CD4-positive, alpha-beta memory T cell (primary cell): ENCODE measurements around the gene SLC38A2. TPM values are rescaled to one million over a fixed set of nuclear protein-coding genes. Genes with fewer than 3 reads are reported as not detected.

ENCODE experiments used
- CTCF ChIA-PET: fragments of 350-600 bp; sonication (Branson Sonifier 250); formaldehyde crosslinking; loops from one replicate; lab custom pipeline; 2021; ENCODE audit warnings: inconsistent platforms; ENCODE audit not compliant: partially characterized antibody; lab: Charles Lee
- POLR2A ChIA-PET: fragments of 350-600 bp; sonication (Branson Sonifier 250); formaldehyde crosslinking; loops from one replicate; lab custom pipeline; 2021; ENCODE audit not compliant: partially characterized antibody; lab: Charles Lee
- DNase-seq, 5 donors: peaks; one replicate each; pipeline versions ENCODE4 v3.0.0 to v3.0.0-alpha.2; 2020 to 2022; ENCODE audit warnings: mixed read lengths in 1 of 5
- H3K27ac ChIP-seq: one replicate; pipeline ENCODE4 v1.7.0; 2013; ENCODE audit warnings: low read depth, low read length
- H3K27me3 ChIP-seq: 2 replicates; pipeline ENCODE4 v1.7.0; 2013; ENCODE audit warnings: mild to moderate bottlenecking, low read length, moderate library complexity; ENCODE audit not compliant: insufficient read depth
- H3K36me3 ChIP-seq: 2 replicates; pipeline ENCODE4 v1.7.0; 2013; ENCODE audit warnings: mild to moderate bottlenecking, low read length, moderate library complexity; ENCODE audit not compliant: insufficient read depth
- H3K4me1 ChIP-seq: 2 replicates; pipeline ENCODE4 v1.7.0; 2013; ENCODE audit warnings: mild to moderate bottlenecking, low read length, moderate library complexity; ENCODE audit not compliant: insufficient read depth
- H3K4me3 ChIP-seq, 2 donors: one replicate each; pipeline ENCODE4 v1.7.0; 2013; ENCODE audit warnings: low read length in 2 of 2, mild to moderate bottlenecking in 1 of 2
- H3K9me3 ChIP-seq, 2 donors: one replicate each; pipeline ENCODE4 v1.7.0; 2013; ENCODE audit warnings: low read length in 2 of 2, control low read depth in 1 of 2; ENCODE audit not compliant: control insufficient read depth in 1 of 2
- H3K27ac Mint-ChIP-seq, 7 donors: one replicate each; pipeline ENCODE4 v1.8.0; 2020 to 2021; ENCODE audit warnings: mixed read lengths in 7 of 7, mild to moderate bottlenecking in 6 of 7, inconsistent platforms in 3 of 7, moderate library complexity in 3 of 7
- H3K27me3 Mint-ChIP-seq, 2 donors: one replicate each; pipeline ENCODE4 v1.8.0; 2020 to 2021; ENCODE audit warnings: mixed read lengths in 2 of 2
- H3K36me3 Mint-ChIP-seq, 2 donors: one replicate each; pipeline ENCODE4 v1.8.0; 2020 to 2021; ENCODE audit warnings: mixed read lengths in 2 of 2, inconsistent platforms in 1 of 2, mild to moderate bottlenecking in 1 of 2
- H3K4me1 Mint-ChIP-seq, 4 donors: one replicate each; pipeline ENCODE4 v1.8.0; 2020 to 2021; ENCODE audit warnings: mixed read lengths in 4 of 4, mild to moderate bottlenecking in 1 of 4
- H3K4me3 Mint-ChIP-seq, 8 donors: one replicate each; pipeline ENCODE4 v1.8.0; 2020 to 2021; ENCODE audit warnings: mixed read lengths in 8 of 8, mild to moderate bottlenecking in 7 of 8, moderate library complexity in 6 of 8, inconsistent platforms in 3 of 8
- H3K9me3 Mint-ChIP-seq, 8 donors: one replicate each; pipeline ENCODE4 v1.8.0; 2020 to 2021; ENCODE audit warnings: mixed read lengths in 8 of 8, mild to moderate bottlenecking in 5 of 8, inconsistent platforms in 3 of 8, moderate library complexity in 1 of 8
- intact Hi-C: fragments of 100-400 bp; cut with micrococcal nuclease; formaldehyde crosslinking; loops from one replicate; pipeline ENCODE4 v1.15.1; 2023
- polyA plus RNA-seq, 2 donors: library from polyadenylated mRNA; unstranded; fragments of 300-500 nt; fragmentation: Illumina TruSeq; gene quantifications; one replicate each; pipeline ENCODE4 v1.2.3, GENCODE V29; 2021
- total RNA-seq, 2 experiments: library from RNA; stranded (reverse); gene quantifications; one replicate each; pipeline ENCODE4 v1.2.3, GENCODE V29; 2021

The SLC38A2 gene
- total and polyA plus RNA-seq, 4 experiments from 2014 or later: 46.8 to 208 (median 137) TPM

DNA sequence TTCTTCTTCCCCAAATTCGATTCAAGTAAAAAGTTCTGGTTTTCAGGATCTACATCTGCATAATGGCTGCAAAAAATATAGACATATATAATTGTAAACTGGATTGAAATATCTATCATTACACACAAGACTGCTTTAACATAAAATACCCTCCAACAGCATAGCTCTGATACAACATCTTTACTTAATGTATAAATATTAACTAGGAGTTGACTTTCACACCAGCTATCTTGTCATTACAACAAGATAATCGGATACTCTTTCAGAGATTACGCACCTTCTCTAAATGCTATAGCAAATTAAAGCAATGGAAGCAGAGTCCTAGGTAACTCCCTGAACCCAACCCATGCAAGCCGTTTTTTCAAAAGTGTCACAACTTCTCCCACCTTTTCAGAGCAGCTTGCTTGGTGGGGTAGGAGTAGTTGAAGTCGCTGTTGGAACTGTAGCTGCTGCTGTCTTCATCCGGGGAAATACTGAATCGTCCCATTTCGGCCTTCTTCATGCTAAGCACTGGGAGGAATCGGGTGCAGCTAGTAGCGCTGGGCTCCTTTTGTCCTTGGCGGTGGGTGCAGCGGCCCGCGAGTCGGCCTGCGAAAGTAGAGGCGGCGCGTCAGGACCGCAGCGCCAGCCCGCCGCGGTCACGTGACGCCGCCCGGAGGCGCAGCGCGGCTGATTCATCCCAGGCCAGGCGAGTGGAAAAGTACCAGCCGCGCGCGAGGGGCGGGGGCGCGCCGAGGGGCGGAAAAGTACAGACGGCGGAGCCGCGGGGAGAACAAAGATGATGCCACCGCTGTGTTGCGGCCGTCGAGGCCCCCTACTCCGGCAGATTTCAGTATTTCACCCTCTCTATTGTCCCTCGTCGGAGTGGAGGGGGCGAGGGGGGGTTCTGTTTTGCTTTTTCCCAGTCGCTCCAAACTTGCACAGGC lies 1.5 kb downstream of the SLC38A2 start:
- peaks cover 70% of the 10 kb centered on the region for H3K4me1 ChIP-seq
- H3K36me3 ChIP-seq: peaks cover 42% of the 10 kb centered on the region
- no peaks in the 10 kb centered on the region for H3K9me3 ChIP-seq
- DNase-seq: peak; percentile 88 to 93 (median 90)
- Mint-ChIP-seq H3K9me3 (peaks cover 0 to 7% (median 0%) of the 10 kb centered on the region in 8 donors), H3K4me3 (peak overlapping the region; percentile 94 to 99 (median 96)), H3K36me3 (peaks cover 30 to 63% of the 10 kb centered on the region in 2 donors), H3K4me1 (peaks cover 44 to 82% (median 54%) of the 10 kb centered on the region in 4 donors), H3K27ac (peak overlapping the region; percentile 93 to 99 (median 98)), H3K27me3 (peaks cover 0 to 6% of the 10 kb centered on the region in 2 donors)
- ChIA-PET POLR2A (interaction anchor here (0.6 to 5.7 kb wide), 35 partner anchors 9 to 1335 kb away, joined by 3 to 114 read pairs (median 4); partner anchors contain the start of genes RPAP3, SCAF11 and SLC38A1), CTCF (interaction anchor here (0.6 to 2.7 kb wide), 11 partner anchors 11 to 296 kb away, joined by 3 to 12 read pairs (median 5); no protein-coding TSS in a partner anchor)
- peak overlapping the region; percentile 88 for H3K27ac ChIP-seq
- H3K27me3 ChIP-seq: no peaks in the 10 kb centered on the region
- peak overlapping the region; percentile 73 to 93 for H3K4me3 ChIP-seq
- intact Hi-C loops: loop anchor here (1.0 to 10.0 kb wide), 7 partner anchors 102 to 1154 kb away; partner anchors contain the start of genes ANO6 and SLC38A1

GRCh38 chr12:46370380-46370734 lies 2.2 kb downstream of the SLC38A2 start:
- H3K36me3 Mint-ChIP-seq: peaks cover 36 to 70% of the 10 kb centered on the region in 2 donors
- peaks cover 76% of the 10 kb centered on the region for H3K4me1 ChIP-seq
- CTCF ChIA-PET: interaction anchor here (0.7 to 2.7 kb wide), 9 partner anchors 12 to 297 kb away, joined by 3 to 12 read pairs (median 6); no protein-coding TSS in a partner anchor

GRCh38 chr12:46369474-46370379 lies 2.8 kb downstream of the SLC38A2 start:
- H3K4me1 Mint-ChIP-seq: peaks cover 48 to 94% (median 63%) of the 10 kb centered on the region in 4 donors
- ChIA-PET POLR2A (interaction anchor here (1.4 to 5.7 kb wide), 11 partner anchors 7 to 379 kb away, joined by 4 to 114 read pairs (median 23); partner anchors contain the start of genes SCAF11 and SLC38A1), CTCF (interaction anchor here (1.3 to 2.7 kb wide), 5 partner anchors 14 to 154 kb away, joined by 5 to 12 read pairs (median 7); no protein-coding TSS in a partner anchor)
- no peaks in the 10 kb centered on the region for H3K9me3 ChIP-seq
- H3K36me3 ChIP-seq: peaks cover 55% of the 10 kb centered on the region
- H3K27ac Mint-ChIP-seq: peak overlapping the region; percentile 68 to 99 (median 98)
- intact Hi-C loops: loop anchor here (2.0 to 10.0 kb wide), 6 partner anchors 153 to 1152 kb away; partner anchors contain the start of gene ANO6
- H3K4me1 ChIP-seq: peaks cover 80% of the 10 kb centered on the region
- H3K27me3 Mint-ChIP-seq: peaks cover 0 to 6% of the 10 kb centered on the region in 2 donors
- H3K36me3 Mint-ChIP-seq: peaks cover 42 to 76% of the 10 kb centered on the region in 2 donors
- H3K4me3 Mint-ChIP-seq: peak overlapping the region; percentile 94 to 99 (median 96)
- H3K4me3 ChIP-seq: peak overlapping the region in 1 of 2 donors; percentile 93
- peak overlapping the region; percentile 88 for H3K27ac ChIP-seq
- peaks cover 0 to 7% (median 0%) of the 10 kb centered on the region in 8 donors for H3K9me3 Mint-ChIP-seq
- no peaks in the 10 kb centered on the region for H3K27me3 ChIP-seq
- no peak for DNase-seq

More at GRCh38 chr12:46370380-46370734, 2.2 kb downstream of the SLC38A2 start:
- Mint-ChIP-seq H3K27ac (peak overlapping the region; percentile 93 to 99 (median 98)), H3K27me3 (peaks cover 0 to 6% of the 10 kb centered on the region in 2 donors), H3K4me3 (peak overlapping the region; percentile 94 to 99 (median 96)), H3K4me1 (peaks cover 46 to 89% (median 59%) of the 10 kb centered on the region in 4 donors), H3K9me3 (peaks cover 0 to 7% (median 0%) of the 10 kb centered on the region in 8 donors)
- intact Hi-C loops: loop anchor here (2.0 to 10.0 kb wide), 6 partner anchors 152 to 1153 kb away; partner anchors contain the start of gene ANO6
- Histone ChIP-seq H3K27ac (peak overlapping the region; percentile 88), H3K27me3 (no peaks in the 10 kb centered on the region), H3K36me3 (peaks cover 49% of the 10 kb centered on the region), H3K4me3 (peak overlapping the region in 1 of 2 donors; percentile 93), H3K9me3 (no peaks in the 10 kb centered on the region)
- POLR2A ChIA-PET: interaction anchor here (0.8 to 5.7 kb wide), 18 partner anchors 8 to 379 kb away, joined by 3 to 114 read pairs (median 14); partner anchors contain the start of genes SCAF11 and SLC38A1
- no peak for DNase-seq

DNA sequence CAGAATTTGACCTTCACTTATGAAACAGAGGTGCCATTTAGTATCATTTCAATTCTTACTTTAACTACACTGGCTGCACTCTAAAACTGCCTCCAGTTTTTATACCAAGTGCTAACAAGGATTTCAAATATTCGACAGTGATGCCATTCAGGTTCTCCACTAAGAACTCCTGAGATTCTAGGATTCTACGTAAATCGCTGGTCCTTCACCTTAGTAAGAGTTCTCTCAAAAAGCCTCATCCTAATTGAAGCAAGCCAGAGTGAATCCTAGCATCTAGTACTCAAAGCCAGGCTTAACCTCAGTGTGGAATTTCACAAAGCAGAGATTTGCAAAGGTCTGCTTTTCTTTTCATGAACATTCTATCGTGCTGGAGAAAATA lies 3.5 kb downstream of the SLC38A2 start:
- Histone ChIP-seq H3K27me3 (no peaks in the 10 kb centered on the region), H3K4me3 (no peak overlapping the region), H3K4me1 (peaks cover 78% of the 10 kb centered on the region), H3K36me3 (peaks cover 59% of the 10 kb centered on the region), H3K9me3 (no peaks in the 10 kb centered on the region), H3K27ac (peak overlapping the region; percentile 88)
- intact Hi-C loops: no loop called here
- DNase-seq: no peak
- Mint-ChIP-seq H3K9me3 (peaks cover 0 to 7% (median 0%) of the 10 kb centered on the region in 8 donors), H3K27me3 (peaks cover 0 to 6% of the 10 kb centered on the region in 2 donors), H3K36me3 (peaks cover 46 to 80% of the 10 kb centered on the region in 2 donors), H3K27ac (peak overlapping the region in 6 of 7 donors; percentile 25 to 99 (median 60)), H3K4me1 (peaks cover 41 to 92% (median 58%) of the 10 kb centered on the region in 4 donors), H3K4me3 (peak overlapping the region; percentile 30 to 96 (median 52))
- ChIA-PET POLR2A (interaction anchor here (2.4 to 5.7 kb wide), 3 partner anchors 13 to 100 kb away, joined by 20 to 77 read pairs (median 23); partner anchors contain the start of gene SLC38A1), CTCF (interaction anchor here (1.8 kb wide), 1 partner anchor 292 kb away, joined by 6 read pairs; no protein-coding TSS in a partner anchor)

- Histone ChIP-seq H3K9me3 (no peaks in the 10 kb centered on the region), H3K36me3 (peaks cover 63% of the 10 kb centered on the region), H3K4me1 (peaks cover 75% of the 10 kb centered on the region), H3K27me3 (no peaks in the 10 kb centered on the region), H3K4me3 (no peak overlapping the region), H3K27ac (peak overlapping the region; percentile 88)
- DNase-seq: no peak
- Mint-ChIP-seq H3K27me3 (peaks cover 0 to 6% of the 10 kb centered on the region in 2 donors), H3K27ac (peak overlapping the region in 6 of 7 donors; percentile 10 to 99 (median 66)), H3K36me3 (peaks cover 50 to 84% of the 10 kb centered on the region in 2 donors), H3K4me1 (peaks cover 37 to 90% (median 56%) of the 10 kb centered on the region in 4 donors), H3K9me3 (peaks cover 0 to 7% (median 0%) of the 10 kb centered on the region in 8 donors), H3K4me3 (peak overlapping the region in 7 of 8 donors; percentile 36 to 96 (median 57))
- POLR2A ChIA-PET: interaction anchor here (1.0 to 5.7 kb wide), 5 partner anchors 12 to 293 kb away, joined by 3 to 77 read pairs (median 20); partner anchors contain the start of gene SLC38A1
- intact Hi-C loops: no loop called here
- CTCF ChIA-PET: interaction anchor here (1.8 kb wide), 1 partner anchor 293 kb away, joined by 6 read pairs; no protein-coding TSS in a partner anchor
These were observed 3.9 kb downstream of the SLC38A2 start for GRCh38 chr12:46368684-46369083.
